Measurements from ENCODE around the gene ADAP1. TPM values are rescaled to one million over a fixed set of nuclear protein-coding genes. Genes with fewer than 3 reads are reported as not detected.

ADAP1 gene
- total and polyA plus RNA-seq, 2 of the 8 experiments (the other 6 are each of a cell fraction or from before 2014, with no cell fraction given): 5.8 to 6.1 TPM

GRCh38 chr7:906776-907157 lies 47.7 kb downstream of the ADAP1 start:
- peaks cover 0 to 3% of the 10 kb centered on the region in 2 experiments for H4K20me1 ChIP-seq (replicated peaks in 1 of 2; ENCODE audit: control insufficient read depth in 1 of 2, insufficient read depth in 2 of 2, low read length in 2 of 2)
- H3K4me2 ChIP-seq (ENCODE audit: insufficient read depth in 1 of 2, low read depth in 2 of 2, low read length in 2 of 2): no peak overlapping the region
- H3K4me1 ChIP-seq (replicated peaks in 1 of 4; ENCODE audit: control insufficient read depth in 3 of 4, insufficient read depth in 4 of 4, low read length in 3 of 4): peaks cover 0 to 12% (median 2%) of the 10 kb centered on the region in 4 experiments; a peak in 3 of 7 replicates
- WGBS, 2 experiments (ENCODE audit: extremely low coverage in 1 of 2, insufficient coverage in 1 of 2, insufficient read length in 1 of 2, insufficient replicate concordance in 2 of 2, low coverage in 1 of 2, low lambda C conversion rate in 2 of 2, missing lambda C conversion rate in 1 of 2): 85% methylated on average over 8 of the region's 10 CpGs; no CpG with 5 or more reads in 1 of the 2 experiments
- POLR2A ChIA-PET (ENCODE audit: partially characterized antibody): interaction anchor here (0.9 kb wide), 1 partner anchor 75 kb away, joined by 3 read pairs; no protein-coding TSS in a partner anchor
- H2AK5ac ChIP-seq (ENCODE audit: low read depth, low read length): 0 out of 2 replicates have a peak overlapping the region, but pooled peaks have one; percentile 53
- no peak overlapping the region for H2BK15ac ChIP-seq (ENCODE audit: low read length)
- no peaks in the 10 kb centered on the region for H3K36me3 ChIP-seq (ENCODE audit: control insufficient read depth in 2 of 4, insufficient read depth in 4 of 4, low read length in 3 of 4)
- no peaks in the 10 kb centered on the region; the same call in 1 of the 2 replicates for H3K23me2 ChIP-seq (ENCODE audit: low read depth, low read length)
- no peak overlapping the region for H2AFZ ChIP-seq (ENCODE audit: low read length)
- H3K14ac ChIP-seq (ENCODE audit: insufficient read length): no peak overlapping the region
- H3K79me1 ChIP-seq (ENCODE audit: low read depth, low read length): no peaks in the 10 kb centered on the region
- H4K8ac ChIP-seq (ENCODE audit: extremely low read depth, insufficient read depth, low read length): no peak overlapping the region
- H2BK120ac ChIP-seq (replicated peaks; ENCODE audit: low read depth, low read length): no peak overlapping the region
- H3K9me3 ChIP-seq (ENCODE audit: insufficient read depth in 2 of 2, low read depth in 1 of 2, low read length in 1 of 2): no peaks in the 10 kb centered on the region
- no peaks in the 10 kb centered on the region for H3K79me2 ChIP-seq (ENCODE audit: control insufficient read depth in 1 of 2, insufficient read depth in 2 of 2, low read length in 2 of 2)
- no peak for DNase-seq (ENCODE audit: low read depth in 1 of 2, low spot score in 2 of 2)
- H3K27ac ChIP-seq (ENCODE audit: low read depth, low read length): no peak overlapping the region
- no peak overlapping the region for H3K56ac ChIP-seq (replicated peaks; ENCODE audit: insufficient read length, low read depth, low read length)
- H2BK5ac ChIP-seq (ENCODE audit: low read depth, low read length): no peak overlapping the region
- H3K23ac ChIP-seq (ENCODE audit: insufficient read length): no peak overlapping the region
- CTCF ChIA-PET (ENCODE audit: partially characterized antibody): interaction anchor here (0.7 to 6.3 kb wide), 6 partner anchors 17 to 269 kb away, joined by 3 to 36 read pairs (median 4); partner anchors contain the start of gene CYP2W1
- no peak overlapping the region for H3K4ac ChIP-seq (replicated peaks; ENCODE audit: insufficient read length, low read depth, low read length)
- H4K91ac ChIP-seq (replicated peaks; ENCODE audit: insufficient read length, low read length): no peak overlapping the region
- no peak overlapping the region for H3K4me3 ChIP-seq (ENCODE audit: extremely low read depth in 1 of 4, insufficient read depth in 2 of 4, low read depth in 3 of 4, low read length in 4 of 4)
- no peak overlapping the region for H4K5ac ChIP-seq (ENCODE audit: insufficient read length, low read depth, low read length)
- no peak for FAIRE-seq
- H3K9ac ChIP-seq (replicated peaks in 1 of 4; ENCODE audit: extremely low read depth in 1 of 4, low read depth in 3 of 4, low read length in 3 of 4): no peak overlapping the region
- H3K27me3 ChIP-seq (replicated peaks in 1 of 4; ENCODE audit: control insufficient read depth in 3 of 4, extremely low read depth in 1 of 4, insufficient read depth in 3 of 4, low read length in 3 of 4): peaks cover 0 to 12% (median 9%) of the 10 kb centered on the region in 4 experiments; a peak in 4 of 7 replicates
- no peak overlapping the region for H2BK20ac ChIP-seq (ENCODE audit: low read length)
- 0 out of 2 replicates have a peak overlapping the region, but pooled peaks have one; percentile 1 for H2BK12ac ChIP-seq (ENCODE audit: low read depth, low read length)
- H3K18ac ChIP-seq (ENCODE audit: extremely low read depth, low read length): no peak overlapping the region
- TF ChIP-seq GABPA (IDR thresholded peaks at IDR 0.05; ENCODE audit: borderline replicate concordance, insufficient read depth, low read length) (no peak), POLR2A (IDR thresholded peaks at IDR 0.05; ENCODE audit: control extremely low read depth in 1 of 2, low read depth in 2 of 2, low read length in 2 of 2) (no peak), TBP (IDR thresholded peaks at IDR 0.05; ENCODE audit: low read depth, low read length) (no peak), TAF7 (optimal IDR thresholded peaks at IDR 0.05; ENCODE audit: borderline replicate concordance, low read depth, low read length) (no peak), SIX5 (IDR thresholded peaks at IDR 0.05; ENCODE audit: low read depth, low read length) (no peak), POU5F1 (IDR thresholded peaks at IDR 0.05; ENCODE audit: low read depth, low read length) (no peak)
